Measurements from ENCODE around the gene EVL. TPM values are rescaled to one million over a fixed set of nuclear protein-coding genes. Genes with fewer than 3 reads are reported as not detected.

The EVL gene
- total and polyA plus RNA-seq, 12 donors = 26.0 to 79.4 (median 47.6) TPM

DNA sequence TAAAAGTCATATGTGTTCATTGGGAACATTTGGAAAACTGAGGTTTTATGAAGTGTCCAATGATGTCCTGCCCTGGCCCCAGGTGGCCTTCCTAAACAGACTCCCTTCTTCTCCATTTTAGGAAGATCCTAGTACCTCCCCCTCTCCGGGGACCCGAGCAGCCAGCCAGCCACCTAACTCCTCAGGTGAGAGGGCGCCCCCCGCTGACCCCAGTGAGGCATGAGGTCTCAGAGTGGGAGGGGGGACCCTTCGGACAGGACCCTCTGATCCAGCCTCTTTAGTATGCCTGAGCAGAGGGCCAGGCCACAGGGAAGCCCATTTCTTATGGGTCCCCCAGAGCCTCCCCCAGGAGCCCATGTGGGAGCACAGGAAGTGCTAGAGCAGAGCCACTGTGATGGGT is 70.6 kb downstream of the EVL start:
- H3K36me3 ChIP-seq = peaks cover 0 to 90% (median 9%) of the 10 kb centered on the region in 9 donors
- ATAC-seq = no peak

DNA sequence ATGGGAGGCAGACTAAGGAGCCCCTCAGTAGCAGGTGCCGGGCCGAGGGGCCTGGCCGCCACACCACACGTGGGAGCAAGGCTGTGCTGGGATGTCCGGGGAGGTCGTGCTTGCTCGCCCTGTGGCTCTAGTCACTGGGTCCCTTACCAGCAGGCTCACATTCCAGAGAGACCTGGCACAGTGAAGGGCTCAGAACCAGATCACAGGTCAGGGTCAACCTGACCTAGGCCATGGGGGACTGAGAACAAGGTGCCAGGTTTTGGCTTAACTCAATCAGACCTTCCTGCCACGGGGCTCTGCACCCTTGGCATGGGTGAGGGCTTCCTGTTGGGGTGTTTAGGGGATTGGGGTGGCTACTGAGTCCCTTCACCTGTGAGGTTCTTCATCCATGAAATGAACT is 72.0 kb downstream of the EVL start:
- no peak for DNase-seq
- H3K36me3 ChIP-seq = peaks cover 0 to 90% (median 9%) of the 10 kb centered on the region in 9 donors
- ATAC-seq = no peak

More for the DNA sequence above, 70.6 kb downstream of the EVL start:
- intact Hi-C loops (cut with DNase I) = no loop called here
- no peak for DNase-seq
- no peak for TF ChIP-seq CTCF (IDR thresholded peaks at IDR 0.05)
- Histone ChIP-seq H3K27ac (no peak overlapping the region), H3K9me3 (no peaks in the 10 kb centered on the region), H3K4me1 (peaks cover 0 to 9% (median 0%) of the 10 kb centered on the region in 9 donors), H3K4me3 (no peak overlapping the region), H3K27me3 (no peaks in the 10 kb centered on the region)
- 92 to 95% methylated on average over 5 of the region's 5 CpGs for WGBS, 2 donors

DNA sequence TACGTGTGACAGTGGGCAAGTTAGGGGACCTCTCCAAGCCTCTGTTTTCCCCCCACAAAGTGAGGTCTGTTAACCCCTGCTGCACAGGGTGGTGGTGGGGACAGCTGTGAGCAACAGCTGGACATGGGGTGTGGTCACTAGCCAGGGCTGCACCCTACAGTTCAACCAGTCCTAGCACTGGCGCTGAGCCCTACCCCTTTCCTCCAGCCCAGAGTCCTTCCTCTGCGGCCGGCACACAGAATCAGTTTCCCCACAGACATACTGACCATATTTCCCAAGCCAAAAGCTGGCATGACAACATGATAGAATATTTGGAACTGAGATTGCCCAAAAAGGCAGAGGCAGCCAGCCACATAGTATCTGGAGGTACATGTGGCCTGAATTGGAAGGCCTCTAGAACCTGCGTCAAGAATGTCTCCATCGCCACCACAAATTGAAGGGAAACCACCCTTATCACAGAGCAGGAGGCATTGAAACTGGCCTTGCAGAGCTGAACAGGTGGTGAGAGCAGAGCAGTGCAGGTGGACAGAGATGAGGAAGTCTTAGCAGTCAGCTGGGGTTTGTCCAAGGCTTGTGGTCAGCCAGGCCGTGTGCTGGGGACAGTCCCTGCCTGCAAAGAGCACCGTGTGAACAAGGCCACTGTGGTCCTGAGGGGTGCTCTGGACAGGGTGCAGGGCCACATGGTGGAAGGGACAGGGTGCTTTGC is 73.0 kb downstream of the EVL start:
- no peak for ATAC-seq
- no peaks in the 10 kb centered on the region for H3K9me3 ChIP-seq
- TF ChIP-seq CTCF (IDR thresholded peaks at IDR 0.05) = no peak
- H3K27me3 ChIP-seq = no peaks in the 10 kb centered on the region
- no peak overlapping the region for H3K27ac ChIP-seq
- H3K4me1 ChIP-seq = peaks cover 13 to 30% (median 21%) of the 10 kb centered on the region in 9 donors
- intact Hi-C loops (cut with DNase I) = no loop called here
- no peak for DNase-seq
- peaks cover 0 to 85% (median 9%) of the 10 kb centered on the region in 9 donors for H3K36me3 ChIP-seq
- WGBS, 2 donors = 82 to 91% methylated on average over 8 of the region's 8 CpGs
- no peak overlapping the region for H3K4me3 ChIP-seq

More for the DNA sequence above, 72.0 kb downstream of the EVL start:
- Histone ChIP-seq H3K4me3 (no peak overlapping the region), H3K27me3 (no peaks in the 10 kb centered on the region), H3K27ac (no peak overlapping the region), H3K9me3 (no peaks in the 10 kb centered on the region), H3K4me1 (peaks cover 7 to 22% (median 13%) of the 10 kb centered on the region in 9 donors)
- intact Hi-C loops (cut with DNase I) = no loop called here
- no peak for TF ChIP-seq CTCF (IDR thresholded peaks at IDR 0.05)
- 77 to 94% methylated on average over 8 of the region's 8 CpGs for WGBS, 2 donors

GRCh38 chr14:100138955-100139354 is 73.7 kb downstream of the EVL start:
- WGBS, 2 donors = 95 to 97% methylated on average over 13 of the region's 13 CpGs
- H3K27ac ChIP-seq = no peak overlapping the region
- DNase-seq = no peak
- H3K4me3 ChIP-seq = no peak overlapping the region
- no peak for TF ChIP-seq CTCF (IDR thresholded peaks at IDR 0.05)
- intact Hi-C loops (cut with DNase I) = no loop called here
- H3K27me3 ChIP-seq = no peaks in the 10 kb centered on the region
- no peak for ATAC-seq
- H3K9me3 ChIP-seq = no peaks in the 10 kb centered on the region
- peaks cover 0 to 85% (median 9%) of the 10 kb centered on the region in 9 donors for H3K36me3 ChIP-seq
- H3K4me1 ChIP-seq = peaks cover 13 to 31% (median 21%) of the 10 kb centered on the region in 9 donors

All from heart right ventricle (tissue), 16 donors.